ENCODE measurements around the gene CDCA4.

The CDCA4 gene

GRCh38 chr14:105012171-105012985 is 8.5 kb downstream of the CDCA4 start:
- no peak for DNase-seq

- no peak for DNase-seq
Observed at GRCh38 chr14:105011312-105011990, 9.4 kb downstream of the CDCA4 start.

GRCh38 chr14:105010891-105011291 is 10.0 kb downstream of the CDCA4 start:
- no peak for DNase-seq

GRCh38 chr14:105010106-105010505 is 10.8 kb downstream of the CDCA4 start:
- DNase-seq, result no peak

GRCh38 chr14:105007593-105008264 is 13.2 kb downstream of the CDCA4 start:
- DNase-seq, result no peak

- DNase-seq, result no peak
Observed at GRCh38 chr14:105006831-105007592, 13.9 kb downstream of the CDCA4 start.

- no peak for DNase-seq
Observed at GRCh38 chr14:105005929-105006830, 14.7 kb downstream of the CDCA4 start.

- no peak for DNase-seq
Observed at GRCh38 chr14:105005329-105005928, 15.5 kb downstream of the CDCA4 start.

- DNase-seq, result no peak
Observed at GRCh38 chr14:104999361-104999760, 21.5 kb downstream of the CDCA4 start.

- no peak for DNase-seq
Observed at GRCh38 chr14:104998801-104999200, 22.1 kb downstream of the CDCA4 start.

GRCh38 chr14:104996483-104996882 is 24.4 kb downstream of the CDCA4 start:
- DNase-seq, result no peak

- no peak for DNase-seq
Observed at GRCh38 chr14:104996032-104996431, 24.9 kb downstream of the CDCA4 start.

GRCh38 chr14:104994978-104995377 is 25.9 kb downstream of the CDCA4 start:
- DNase-seq, result no peak

- DNase-seq, result no peak
Observed at GRCh38 chr14:104993808-104994591, 26.9 kb downstream of the CDCA4 start.

- no peak for DNase-seq
Observed at GRCh38 chr14:104993306-104993705, 27.6 kb downstream of the CDCA4 start.

- DNase-seq, result no peak
Observed at GRCh38 chr14:104992501-104992900, 28.4 kb downstream of the CDCA4 start.

- DNase-seq, result no peak
Observed at GRCh38 chr14:104991896-104992230, 29.0 kb downstream of the CDCA4 start.

GRCh38 chr14:104989951-104990303 is 31.0 kb downstream of the CDCA4 start:
- no peak for DNase-seq

GRCh38 chr14:104989236-104989950 is 31.5 kb downstream of the CDCA4 start:
- DNase-seq, result no peak

GRCh38 chr14:104986487-104987164 is 34.3 kb downstream of the CDCA4 start:
- DNase-seq, result no peak
